HG02623 (cell line): Measurements from ENCODE around the gene CASP4.

Experiments used
- ATAC-seq: cut with Tn5 transposase; IDR thresholded peaks from one replicate; pipeline ENCODE4 v1.9.1; 2021; ENCODE audit warnings: moderate library complexity; ENCODE audit not compliant: unreplicated experiment

Gene CASP4

DNA sequence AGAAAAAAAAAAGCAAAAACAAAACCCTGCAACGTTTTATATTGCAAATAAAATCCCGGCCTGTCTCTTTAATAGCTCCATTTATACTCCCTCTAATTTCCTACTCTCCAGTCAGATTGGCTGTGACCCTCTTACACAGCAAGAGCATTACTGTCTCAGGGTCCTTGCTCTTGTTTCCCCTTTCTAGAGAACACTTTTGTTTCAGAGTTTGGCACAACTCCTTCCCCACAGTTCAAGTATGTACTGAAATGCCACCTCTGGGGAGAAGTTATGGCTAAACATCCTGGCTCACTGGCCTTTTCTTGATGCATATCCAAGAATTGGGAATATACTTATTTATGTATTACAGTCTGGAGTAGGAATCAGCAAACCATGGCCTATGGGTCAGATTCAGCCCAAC is 72.7 kb downstream of the CASP4 start:
- no peak for ATAC-seq

DNA sequence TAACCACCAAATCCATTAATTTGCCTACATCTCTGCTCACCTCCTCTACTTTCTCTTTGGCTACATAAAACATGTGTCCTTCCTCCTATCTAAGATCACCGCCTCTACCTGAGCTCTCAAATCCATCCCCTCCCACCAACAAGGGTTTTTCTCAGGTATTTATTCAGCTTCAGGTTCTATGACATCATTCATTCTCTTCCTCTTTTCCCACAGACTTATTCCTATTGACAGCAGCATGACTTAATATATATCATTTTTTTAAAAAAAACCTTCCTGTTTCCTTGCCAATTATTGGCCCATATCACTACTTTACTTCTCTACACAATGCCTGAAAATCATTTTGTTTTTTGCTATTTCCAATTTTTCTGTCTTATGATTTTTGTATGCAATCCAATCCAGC is 74.5 kb downstream of the CASP4 start:
- no peak for ATAC-seq
